HG03108 (cell line): Measurements from ENCODE around the gene PTPRJ.
A peak's percentile ranks its signal among the peaks of the same experiment; 100 is the strongest.
"Not testable (repeated sequence)": the region's sequence is repeated elsewhere in the genome, so short reads cannot be mapped to it uniquely, and the experiment has no call there.

ENCODE experiments used
- ATAC-seq: cut with Tn5 transposase; IDR thresholded peaks from one replicate; pipeline ENCODE4 v1.9.1; 2021; ENCODE audit warnings: moderate library complexity; ENCODE audit not compliant: unreplicated experiment

The PTPRJ gene

DNA sequence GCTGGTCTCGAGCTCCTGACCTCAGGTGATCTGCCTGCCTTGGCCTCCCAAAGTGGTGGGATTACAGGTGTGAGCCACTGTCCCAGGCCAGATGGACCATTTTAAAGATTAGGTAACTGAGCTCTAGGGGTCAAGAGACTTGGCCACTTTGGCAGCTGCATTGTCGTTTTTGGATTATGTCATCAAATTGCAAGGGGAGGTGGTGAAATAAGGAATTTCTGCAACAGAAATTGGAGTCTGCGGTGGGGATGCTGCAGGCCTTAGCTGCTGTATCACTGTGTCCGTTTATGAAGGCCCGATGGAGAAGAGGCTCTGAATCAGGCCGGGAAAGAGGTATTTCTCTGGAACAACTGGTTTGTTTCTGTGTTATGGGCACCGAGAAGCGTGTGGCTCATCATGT, 34.6 kb downstream of the PTPRJ start:
- ATAC-seq: no peak

DNA sequence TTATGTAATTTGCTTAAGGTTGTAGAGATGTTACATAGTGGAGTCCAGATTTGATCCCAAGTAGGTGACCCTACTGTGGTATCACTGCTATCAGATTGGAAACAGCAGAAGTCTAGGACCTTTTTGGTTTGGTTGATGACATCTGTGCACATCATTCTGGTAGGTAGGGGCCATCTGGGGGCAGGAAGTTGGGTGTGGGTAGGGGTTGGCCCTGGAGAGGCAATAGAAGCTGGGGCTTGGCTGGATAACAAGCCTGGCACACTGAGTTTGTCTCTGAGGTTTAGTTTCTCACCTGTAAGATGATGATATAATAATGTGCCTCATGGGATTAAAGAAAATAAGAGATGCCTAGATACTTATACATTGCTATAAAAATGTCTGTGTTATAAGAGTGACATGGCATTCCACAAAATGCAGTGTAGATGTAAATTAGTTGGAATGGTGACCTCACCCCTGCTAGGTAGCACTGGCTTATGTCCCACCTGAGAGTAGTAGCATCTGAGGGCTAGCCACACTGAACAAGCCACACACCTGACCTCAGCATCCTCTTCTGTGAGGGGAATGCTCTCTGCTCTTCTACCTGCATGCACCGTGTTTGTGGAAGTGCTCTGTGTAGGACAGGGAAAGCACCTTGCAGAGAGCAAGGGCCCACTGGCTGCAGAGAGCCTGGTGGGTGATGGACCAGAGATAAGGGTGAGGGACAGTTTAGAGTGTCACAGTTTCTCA, 36.9 kb downstream of the PTPRJ start:
- ATAC-seq: no peak

DNA sequence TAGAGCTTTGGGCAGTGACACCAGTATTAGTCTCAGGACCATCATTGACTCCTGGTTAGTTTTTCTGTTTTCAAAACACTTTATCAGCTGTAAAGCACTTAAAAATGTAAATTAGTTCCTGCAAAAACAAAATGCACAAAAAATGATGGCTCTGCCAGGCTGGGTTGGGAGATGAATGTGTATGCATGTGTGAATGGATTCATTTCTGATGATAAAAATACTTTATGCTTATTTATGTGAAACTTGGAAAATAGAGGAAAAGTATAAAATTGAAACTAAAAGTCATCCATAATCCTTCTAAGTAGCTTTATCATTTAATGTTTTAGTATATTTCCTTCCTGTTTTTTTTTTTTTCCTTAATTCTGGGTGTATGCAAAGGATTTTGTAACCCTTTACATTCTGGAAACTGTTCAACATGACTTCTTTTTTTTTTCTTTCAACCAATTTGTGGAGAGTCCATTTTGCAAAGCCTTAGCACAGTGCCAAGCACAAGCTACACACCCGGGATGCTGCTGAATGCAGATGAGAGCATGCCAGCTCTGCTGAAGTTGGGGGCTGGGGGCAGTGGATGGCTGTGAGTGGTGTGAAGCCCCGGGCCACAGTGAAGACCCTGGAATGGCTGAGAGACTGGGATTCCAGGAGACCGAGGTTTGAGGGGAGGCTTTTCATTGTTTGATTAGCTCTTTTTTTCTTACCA, 37.6 kb downstream of the PTPRJ start:
- no peak for ATAC-seq

DNA sequence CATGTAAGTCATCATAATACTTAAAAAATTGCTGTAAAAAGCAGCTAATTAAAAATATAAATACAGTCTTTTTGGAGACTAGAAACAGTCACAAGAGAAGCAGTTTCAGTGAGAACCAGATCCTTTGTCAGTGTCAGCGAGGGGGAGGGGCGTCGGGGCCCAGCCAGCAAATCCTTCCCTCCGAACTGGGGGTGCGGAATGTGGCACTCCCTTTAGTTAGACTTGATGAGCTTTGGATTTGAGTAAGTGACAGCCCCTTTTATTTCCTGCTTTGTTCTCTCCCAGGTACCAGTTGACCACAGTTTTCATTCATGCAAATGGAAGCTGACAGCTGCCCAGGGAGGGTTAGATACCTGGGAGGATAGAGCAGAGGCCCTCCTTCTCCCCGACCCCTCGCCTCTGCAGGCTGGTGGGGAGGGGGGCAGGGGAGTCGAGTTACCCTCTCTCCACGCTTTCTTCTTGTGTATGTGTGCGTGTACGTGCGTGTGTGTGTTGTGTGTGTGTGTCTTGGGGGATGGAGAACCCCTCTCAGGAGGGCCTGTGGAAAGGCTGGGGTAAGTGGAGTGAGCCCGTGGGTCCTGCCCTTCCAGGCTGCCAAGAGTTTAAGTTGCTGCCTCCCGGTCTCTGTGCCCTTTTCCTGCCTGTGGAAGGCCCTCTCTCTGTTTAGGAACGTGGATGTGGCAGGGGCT, 38.3 kb downstream of the PTPRJ start:
- no peak for ATAC-seq

DNA sequence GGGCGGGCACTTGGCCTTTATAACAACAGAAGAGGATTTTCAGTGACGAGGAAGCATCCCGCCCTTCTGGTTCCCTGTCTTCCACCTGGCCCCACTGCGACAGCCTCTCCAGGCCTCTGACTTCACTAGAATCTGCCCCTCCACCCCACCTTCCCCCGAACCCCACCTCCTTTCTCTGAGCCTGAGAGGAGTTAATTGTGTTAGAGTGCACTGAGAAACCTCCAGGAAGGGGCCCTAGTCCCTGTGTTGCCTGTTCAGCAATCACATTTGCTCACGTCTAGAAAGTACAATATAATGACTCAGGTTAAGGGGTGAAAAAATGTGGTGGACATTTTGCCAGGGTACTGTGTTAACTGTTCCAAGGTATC, 38.8 kb downstream of the PTPRJ start:
- ATAC-seq: no peak

DNA sequence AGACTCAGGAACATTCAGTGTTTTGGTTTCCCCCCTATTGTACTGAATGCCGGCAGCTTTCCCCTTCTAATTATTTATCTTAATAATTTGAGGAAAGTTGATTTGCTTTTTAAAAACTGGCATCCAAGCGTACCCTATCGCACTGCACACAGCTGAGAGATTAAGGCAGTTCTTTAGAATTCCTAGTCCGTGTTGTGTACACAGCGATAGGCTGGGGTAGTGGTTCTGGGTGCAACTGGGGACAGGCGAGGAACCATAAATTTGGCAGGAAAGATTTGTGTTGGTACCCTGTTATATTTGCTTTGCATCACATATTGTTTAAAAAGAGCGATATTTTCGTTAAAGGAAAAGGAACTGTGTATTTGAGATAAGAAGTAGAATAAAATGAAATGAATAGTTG, 39.2 kb downstream of the PTPRJ start:
- no peak for ATAC-seq

DNA sequence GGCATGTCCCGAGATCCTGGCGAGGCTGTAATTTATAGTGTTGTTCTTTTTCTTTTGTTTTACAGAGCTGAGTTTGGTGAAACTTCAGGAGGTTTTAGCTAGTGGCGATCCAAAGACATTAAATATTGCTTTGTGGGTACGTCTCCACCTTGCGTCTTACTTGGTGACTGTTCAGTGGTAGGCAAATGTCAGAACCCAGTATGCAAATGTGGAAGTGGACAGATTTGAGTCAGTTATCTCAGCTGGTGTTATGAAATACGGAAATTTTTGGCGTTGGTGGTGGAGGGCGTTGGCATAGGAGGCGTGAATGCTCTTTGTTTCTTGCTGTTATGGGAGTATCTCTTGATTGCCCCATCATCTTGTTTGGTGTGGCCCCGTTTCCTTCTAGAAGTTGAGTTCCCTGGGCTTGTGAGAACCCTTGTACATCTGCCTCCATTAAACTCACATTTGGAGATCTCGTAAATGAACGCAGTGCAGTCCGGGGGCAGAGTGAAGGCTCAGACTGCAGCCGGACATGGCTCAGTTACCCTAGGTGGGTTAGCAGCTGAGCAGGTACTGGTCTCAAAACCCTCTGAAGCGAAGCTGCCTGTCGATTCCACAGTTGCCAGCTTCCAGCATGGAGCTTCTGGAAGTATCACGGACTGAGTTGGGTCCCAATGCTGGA, 39.9 kb downstream of the PTPRJ start:
- ATAC-seq: peak; percentile 66

DNA sequence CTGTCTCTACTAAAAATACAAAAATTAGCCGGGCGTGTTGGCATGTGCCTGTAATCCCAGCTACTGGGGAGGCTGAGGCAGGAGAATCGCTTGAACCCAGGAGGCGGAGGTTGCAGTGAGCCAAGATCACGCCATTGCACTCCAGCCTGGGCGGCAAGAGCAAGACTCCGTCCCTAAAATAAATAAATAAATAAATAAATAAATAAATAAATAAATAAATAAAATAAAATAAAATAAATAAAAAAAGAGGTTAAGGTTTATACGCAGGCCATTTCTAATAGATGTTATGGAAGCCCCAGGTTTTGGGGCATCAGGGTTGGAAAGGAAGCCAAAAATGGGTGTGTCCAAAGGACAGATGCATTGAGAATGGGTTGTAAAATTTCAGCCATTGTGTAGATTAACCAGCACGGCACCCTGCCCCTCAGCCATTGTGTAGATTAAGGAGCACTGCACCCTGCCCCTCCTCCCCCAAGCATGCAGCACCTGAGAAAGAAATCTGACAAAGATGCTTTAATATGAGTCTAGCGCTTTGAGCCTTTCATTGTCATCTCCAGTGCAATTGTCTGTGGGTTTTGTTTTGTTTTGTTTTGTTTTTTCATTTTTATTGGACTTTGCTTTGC, 41.0 kb downstream of the PTPRJ start:
- not testable (repeated sequence) for ATAC-seq

DNA sequence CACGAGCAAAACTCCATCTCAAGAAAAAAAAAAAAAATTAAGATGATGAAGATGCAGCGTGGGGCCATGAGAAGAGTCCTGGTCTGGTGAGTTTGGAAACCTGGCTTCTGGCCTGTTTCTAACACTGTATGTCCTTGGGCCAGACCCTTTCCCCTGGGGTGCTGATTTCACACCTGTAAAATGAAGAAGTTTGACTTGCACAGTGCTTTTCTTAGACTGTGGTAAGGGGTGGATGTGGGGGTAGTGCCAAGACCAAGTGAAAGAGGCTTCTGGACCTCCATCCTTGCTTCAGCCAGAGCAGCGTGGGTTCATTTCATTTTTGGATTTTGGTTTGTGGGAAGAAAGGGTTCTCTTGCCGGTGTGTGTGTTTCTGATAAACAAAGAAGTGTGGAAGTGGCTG, 42.1 kb downstream of the PTPRJ start:
- ATAC-seq: no peak

DNA sequence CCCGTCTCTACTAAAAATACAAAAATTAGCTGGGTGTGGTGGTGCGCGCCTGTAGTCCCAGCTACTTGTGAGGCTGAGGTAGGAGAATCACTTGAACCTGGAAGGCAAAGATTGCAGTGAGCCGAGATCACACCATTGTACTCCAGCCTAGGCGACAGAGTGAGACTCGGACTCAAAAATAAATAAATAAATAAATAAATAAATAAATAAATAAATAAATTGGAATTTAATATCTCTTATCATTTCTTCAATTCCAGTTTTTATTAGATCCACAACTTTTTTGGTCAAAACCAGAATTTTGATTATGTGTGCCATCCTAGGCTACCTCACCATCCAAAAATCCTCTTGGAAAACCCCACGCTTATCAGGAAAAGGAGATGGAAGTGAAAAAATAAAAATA, 43.2 kb downstream of the PTPRJ start:
- not testable (repeated sequence) for ATAC-seq

DNA sequence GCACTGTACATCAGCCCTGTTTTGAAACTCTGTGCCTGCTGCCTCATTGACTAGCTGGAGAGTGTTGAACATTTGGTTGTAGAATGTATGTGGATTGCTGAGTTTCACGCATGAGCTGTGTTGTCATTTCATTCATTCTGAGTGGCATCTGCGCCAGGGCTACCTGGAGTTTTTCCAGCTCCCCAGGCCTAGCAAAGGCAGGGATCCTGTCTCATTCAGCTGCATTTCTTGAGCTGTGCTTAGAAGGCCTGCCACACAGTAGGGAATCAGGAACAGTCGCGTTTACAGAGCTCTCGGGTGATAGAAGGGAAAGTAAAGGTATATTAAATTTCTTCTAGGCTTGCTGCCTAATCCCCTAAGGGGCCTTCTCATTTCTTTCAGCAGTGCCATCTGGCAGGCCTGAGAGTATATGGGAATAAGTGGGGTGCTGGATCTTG, 44.3 kb downstream of the PTPRJ start:
- ATAC-seq: no peak

DNA sequence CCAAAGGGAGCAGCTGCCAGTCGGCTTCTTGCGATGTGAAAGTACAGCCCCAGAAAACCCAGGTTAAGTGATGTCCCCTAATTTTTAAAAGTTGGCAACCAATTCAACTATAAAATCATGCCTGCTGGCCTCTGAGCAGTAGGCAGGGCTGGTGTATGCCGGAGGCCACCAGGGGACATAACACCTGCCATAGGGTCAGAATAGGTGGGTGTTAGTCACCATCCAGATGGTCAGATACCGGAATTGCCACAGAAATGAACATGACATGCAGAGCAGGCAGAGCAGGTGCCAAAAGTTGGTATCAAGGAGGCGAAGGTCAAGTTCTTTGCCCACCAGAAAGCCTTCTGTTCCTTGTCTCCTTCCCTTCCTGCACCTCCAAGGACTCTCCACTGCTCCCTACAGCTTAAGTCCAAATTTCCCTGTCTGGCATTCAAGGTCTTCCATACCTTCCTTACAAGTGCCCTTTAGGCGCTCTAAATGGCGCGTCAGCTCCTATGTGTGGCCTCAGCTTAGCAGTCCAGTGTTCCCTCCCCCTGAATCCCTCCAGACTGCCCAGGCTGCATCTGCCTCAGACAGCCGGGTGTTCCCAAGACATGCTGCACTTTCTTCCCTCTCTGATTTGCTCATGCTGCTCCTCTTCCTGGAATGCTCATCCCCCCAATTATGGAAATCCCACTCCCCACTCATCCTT, 45.1 kb downstream of the PTPRJ start:
- ATAC-seq: no peak

DNA sequence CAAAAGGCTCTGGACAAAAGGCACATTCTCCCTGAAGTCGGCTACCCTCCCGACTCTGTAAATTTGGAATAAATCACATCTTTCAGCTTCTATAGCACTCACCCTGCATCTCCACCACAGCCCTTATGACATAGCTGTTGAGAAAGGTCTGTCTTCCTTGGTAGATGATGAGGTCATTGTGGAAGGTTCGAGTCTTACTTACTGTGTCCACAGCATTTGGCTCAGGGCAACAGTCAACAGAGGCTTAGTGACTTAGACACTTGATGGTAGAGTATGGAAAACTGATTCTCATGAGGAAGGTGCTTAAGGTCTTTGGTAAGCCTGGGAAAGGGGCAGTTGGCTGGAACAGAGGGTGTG, 45.6 kb downstream of the PTPRJ start:
- ATAC-seq: no peak

DNA sequence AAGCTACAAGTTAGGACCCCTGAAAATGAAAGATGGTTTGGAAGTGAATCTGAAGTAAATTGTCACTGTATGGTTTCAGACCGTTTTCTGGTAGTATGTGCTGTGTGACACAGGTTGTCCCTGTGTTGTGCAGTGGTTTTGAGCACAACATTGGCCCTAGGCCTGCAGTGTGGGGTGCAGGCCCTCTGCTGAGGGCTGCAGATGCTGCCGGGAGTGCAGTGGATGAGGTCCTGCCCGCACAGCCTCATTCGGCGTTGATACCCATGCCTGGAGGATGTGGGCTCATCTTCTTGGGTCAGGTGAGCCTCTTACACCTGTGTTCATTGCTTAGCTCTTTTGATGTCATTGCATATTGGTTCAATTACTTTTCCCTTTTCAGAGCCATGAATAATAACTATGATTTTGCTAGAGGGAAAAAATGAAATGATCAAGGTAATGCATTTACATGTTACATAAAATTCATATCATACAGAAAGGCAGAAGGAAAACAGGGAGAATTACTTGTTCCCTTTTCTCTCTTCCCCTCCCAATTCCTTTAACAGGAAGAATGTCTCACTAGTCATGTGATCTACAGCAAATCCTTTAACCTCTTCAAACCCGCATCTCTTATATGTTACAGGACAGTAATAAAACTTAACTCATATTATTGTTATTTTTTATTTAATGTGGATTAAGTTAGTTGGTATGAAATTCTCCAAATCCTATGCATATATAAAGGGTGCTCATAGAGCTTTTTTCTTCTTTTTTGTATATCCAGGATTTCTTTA, 48.7 kb downstream of the PTPRJ start:
- no peak for ATAC-seq

DNA sequence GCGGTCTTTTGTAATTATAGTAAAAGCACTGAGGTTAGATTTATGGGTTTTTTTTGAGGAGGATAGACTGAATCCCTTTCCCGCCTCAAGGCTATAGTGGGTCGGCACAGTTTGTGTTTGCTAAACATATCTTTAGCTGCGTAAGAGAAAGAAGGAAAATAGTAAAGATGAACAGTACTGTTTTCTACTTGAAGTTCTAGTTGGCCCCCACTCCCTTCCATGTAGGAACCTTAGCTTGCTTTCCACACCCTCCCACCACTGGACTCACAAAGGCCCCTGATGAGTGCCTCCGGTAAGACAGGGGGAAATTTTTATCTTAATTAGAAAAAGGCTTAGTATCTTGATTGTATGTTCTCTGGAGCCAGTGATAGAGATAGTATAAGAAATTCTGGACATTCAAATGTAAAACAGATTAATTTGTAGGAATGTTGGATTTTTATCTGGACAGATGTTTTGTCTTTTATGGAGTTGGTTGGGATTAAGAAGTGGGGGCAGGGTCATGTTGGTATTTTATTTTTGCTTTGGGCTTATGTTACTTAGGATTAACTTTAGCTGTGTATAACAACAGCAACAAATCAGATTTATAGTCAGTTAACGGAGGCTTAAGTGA, 49.4 kb downstream of the PTPRJ start:
- ATAC-seq: no peak

DNA sequence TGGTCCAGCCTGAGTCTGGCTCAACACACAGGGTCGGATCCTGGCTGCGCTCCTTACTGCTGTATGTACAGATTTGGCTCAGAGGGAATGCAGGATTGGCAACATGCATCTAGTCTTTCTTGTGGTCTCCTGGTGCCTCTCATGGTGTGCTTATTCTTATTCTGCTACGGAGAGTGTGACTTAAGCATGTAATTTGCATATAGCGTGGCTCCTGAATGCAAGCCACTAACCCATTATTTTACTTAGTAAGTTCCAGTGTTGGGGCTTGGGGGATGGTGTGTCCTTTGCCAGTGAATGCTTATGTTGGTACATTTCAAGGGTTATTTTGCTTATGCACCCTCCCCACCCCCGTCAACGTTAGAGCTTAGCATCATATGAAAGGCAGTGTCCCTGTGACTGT, 51.2 kb downstream of the PTPRJ start:
- ATAC-seq: peak; percentile 44

DNA sequence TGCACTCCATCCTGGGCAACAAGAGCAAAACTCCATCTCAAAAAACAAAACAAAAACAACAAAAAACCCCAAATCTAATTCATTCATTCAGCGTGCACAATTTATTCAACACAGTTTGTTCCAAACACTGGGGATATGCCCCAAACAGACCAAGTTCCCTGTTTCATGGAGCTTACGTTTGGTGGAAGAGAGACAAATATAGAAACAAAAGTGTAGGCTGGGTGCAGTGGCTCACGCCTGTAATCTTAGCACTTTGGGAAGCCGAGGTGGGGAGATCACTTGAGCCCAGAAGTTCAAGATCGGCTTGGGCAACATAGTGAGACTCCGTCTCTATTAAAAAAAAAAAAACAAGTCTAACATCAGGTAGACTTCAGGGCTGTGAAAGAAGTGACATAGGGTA, 52.4 kb downstream of the PTPRJ start:
- ATAC-seq: no peak

DNA sequence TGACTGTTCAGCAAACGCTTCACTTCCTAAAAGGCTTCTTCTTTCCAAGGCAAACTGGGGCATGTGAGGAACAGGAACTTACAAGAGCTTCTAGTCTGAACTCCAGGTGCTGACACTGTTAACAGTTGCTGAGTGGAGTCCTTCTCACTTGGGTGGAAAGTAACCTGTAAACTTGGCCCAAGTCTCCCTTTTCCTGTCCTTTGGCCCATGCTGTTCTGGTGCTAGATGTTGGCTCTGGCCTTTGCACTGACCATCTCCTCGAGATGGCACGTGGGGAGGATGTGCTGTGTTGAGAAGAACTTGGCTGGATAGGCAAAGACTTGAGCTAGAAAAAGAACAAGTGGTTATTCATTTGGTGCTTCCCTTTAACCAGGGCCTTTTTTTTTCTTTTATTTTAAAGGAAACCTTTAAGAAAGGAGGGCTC, 53.6 kb downstream of the PTPRJ start:
- no peak for ATAC-seq
